GM21717 (cell line): Measurements from ENCODE around the gene UBE2H.
A peak's percentile ranks its signal among the peaks of the same experiment; 100 is the strongest.

Experiments used
- ATAC-seq: cut with Tn5 transposase; IDR thresholded peaks from one replicate; pipeline ENCODE4 v1.9.1; 2021; ENCODE audit warnings: mild to moderate bottlenecking, moderate library complexity; ENCODE audit not compliant: unreplicated experiment

The UBE2H gene

DNA sequence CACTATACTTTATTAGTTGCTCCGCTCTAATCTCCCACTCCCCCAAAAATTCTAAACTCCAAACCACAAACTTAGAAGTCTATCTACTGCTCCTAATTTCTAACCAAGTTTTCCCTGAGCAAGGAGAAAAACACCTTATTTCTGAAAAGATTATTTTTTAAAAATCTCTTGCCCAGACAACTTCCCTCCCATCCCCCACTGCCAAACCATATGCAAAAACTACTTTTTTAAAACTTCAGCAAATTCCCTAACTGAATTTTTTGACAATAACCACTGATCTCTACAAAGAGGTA lies 1.9 kb downstream of the UBE2H start:
- no peak for ATAC-seq

- peak; percentile 34 for ATAC-seq
Observed at GRCh38 chr7:129950191-129950932, 2.4 kb downstream of the UBE2H start.

DNA sequence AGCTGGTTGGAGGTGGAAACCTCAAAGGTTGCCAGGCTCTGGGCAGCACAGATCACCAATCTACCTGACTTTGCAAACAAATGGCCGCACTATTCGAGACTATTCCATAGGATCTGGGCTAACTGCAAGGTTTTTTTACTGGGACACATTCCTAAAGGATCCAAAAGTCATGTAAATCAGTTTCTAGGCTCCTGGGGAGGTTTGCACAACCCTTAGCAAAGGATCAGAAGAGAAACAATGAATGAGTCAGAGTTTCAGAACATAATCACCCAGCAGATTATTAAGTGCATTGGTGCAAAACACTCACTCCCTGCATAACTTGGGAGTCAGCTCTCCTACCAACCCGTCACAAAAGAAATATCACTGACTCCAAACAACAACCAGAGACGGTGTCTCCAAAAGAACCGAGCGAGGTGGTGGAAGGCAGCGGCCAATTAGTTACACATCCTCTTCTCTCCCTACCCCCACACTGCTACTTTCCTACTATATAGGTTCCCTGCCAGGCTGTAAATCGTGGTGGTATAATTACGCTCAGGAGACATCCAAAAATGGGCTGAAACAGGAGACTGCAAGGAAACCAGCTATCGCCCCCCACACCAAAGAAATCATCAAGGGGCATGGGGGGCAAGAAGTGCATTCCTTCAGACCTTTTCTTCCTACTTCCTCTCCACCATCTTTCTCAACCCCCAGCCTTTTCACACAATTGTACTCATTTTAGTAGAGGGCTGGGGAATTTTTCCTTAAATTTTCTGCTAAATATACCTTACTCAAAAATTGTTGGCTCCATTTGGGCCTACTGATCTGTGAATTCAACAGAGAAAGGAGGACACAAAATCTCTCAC lies 3.2 kb downstream of the UBE2H start:
- peak; percentile 13 for ATAC-seq

GRCh38 chr7:129948877-129949291 lies 3.9 kb downstream of the UBE2H start:
- ATAC-seq, result peak; percentile 50

DNA sequence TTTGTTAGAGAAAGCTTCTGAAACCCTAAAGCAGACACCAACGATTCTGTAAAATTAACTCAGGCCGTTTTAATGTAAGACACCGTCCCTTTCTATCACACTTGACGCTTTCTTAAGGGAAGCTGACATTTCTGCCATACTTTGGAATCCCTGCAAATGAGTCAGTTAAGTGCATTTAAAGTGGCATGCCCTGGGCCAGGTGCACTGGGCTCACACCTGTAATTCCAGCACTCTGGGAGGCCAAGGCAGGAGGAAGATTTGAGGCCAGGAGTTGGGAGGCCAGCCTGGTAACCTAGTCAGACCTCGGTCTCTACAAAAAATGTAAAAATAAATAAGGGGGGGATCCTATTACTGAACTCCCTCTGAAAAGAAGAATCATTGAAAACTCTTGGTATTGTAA lies 4.4 kb downstream of the UBE2H start:
- no peak for ATAC-seq

- no peak for ATAC-seq
Observed at GRCh38 chr7:129947701-129948100, 5.1 kb downstream of the UBE2H start.

GRCh38 chr7:129947049-129947448 lies 5.7 kb downstream of the UBE2H start:
- no peak for ATAC-seq

- no peak for ATAC-seq
Observed at GRCh38 chr7:129946282-129946681, 6.5 kb downstream of the UBE2H start.

DNA sequence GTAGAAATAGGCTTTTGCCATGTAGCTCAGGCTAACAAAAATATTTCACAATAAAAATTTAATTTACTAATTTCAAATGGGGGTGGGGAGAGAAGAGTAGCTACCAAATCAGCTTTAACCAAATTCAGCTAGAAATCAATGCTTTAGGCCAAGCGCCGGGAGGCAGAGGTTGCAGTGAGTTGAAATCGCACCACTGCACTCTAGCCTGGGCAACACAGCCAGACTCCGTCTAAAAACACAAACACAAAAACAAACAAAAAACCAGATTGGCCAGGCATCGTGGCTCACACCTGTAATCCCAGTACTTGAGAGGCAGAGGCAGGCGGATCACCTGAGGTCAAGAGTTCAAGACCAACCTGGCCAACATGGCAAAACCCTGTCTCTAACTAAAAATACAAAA lies 9.4 kb downstream of the UBE2H start:
- ATAC-seq, result no peak

- no peak for ATAC-seq
Observed at GRCh38 chr7:129940329-129940728, 12.4 kb downstream of the UBE2H start.

DNA sequence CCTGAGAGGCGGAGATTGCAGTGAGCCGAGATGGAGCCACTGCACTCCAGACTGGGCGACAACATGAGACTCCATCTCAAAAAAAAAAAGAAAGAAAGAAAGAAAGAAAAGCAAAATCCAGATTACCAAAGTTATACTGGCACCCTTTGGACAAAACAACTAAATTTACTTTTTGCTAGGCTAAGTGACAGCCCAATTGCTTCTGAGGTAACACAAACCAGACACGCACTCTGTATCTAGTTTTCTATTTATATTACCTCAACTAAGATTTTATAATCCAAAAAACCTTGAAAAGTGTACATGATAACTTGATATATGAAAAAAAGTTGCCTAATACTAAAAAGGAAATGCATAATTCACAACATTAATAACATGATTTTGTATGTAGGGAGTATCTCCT lies 12.9 kb downstream of the UBE2H start:
- ATAC-seq, result no peak

GRCh38 chr7:129933627-129934026 lies 19.1 kb downstream of the UBE2H start:
- no peak for ATAC-seq

DNA sequence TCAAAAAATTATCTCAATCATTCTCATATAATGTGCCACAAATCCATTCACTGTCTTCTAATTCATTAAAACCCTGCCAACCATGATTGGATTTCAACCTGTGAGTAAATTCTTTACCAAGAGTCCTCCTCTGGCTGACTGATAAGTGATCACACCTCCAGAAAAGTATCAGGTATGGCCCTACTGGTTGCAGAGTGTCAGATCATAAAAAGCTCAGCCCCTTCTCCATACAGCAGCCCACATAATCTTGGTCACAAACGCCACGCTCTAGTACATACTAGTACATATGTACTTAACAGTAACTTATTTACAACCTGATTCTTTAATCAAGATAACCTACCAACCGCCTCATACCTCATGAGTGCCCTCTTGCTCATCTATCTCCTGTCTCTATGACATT lies 26.1 kb downstream of the UBE2H start:
- no peak for ATAC-seq

GRCh38 chr7:129925416-129926002 lies 27.3 kb downstream of the UBE2H start:
- no peak for ATAC-seq

- ATAC-seq, result no peak
Observed at GRCh38 chr7:129924602-129925001, 28.2 kb downstream of the UBE2H start.

DNA sequence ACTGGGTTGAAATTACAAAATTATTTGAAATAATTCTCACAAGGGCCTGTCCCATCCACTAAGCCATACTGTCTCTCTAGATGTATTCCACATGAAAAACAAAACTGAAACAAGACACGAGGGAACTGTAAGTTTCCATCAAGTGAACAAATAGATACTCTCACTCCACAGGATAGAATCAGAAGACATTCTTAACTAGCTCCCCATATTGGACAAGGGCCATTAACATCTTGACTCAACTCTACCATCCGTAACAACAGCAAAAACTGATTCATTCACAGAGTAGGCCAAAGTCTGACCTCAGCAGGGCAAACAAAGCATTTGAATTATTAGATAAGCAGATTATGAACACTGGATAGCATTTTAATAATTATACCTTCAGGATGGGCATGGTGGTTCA lies 29.1 kb downstream of the UBE2H start:
- ATAC-seq, result peak; percentile 67

GRCh38 chr7:129919492-129919891 lies 33.3 kb downstream of the UBE2H start:
- no peak for ATAC-seq

DNA sequence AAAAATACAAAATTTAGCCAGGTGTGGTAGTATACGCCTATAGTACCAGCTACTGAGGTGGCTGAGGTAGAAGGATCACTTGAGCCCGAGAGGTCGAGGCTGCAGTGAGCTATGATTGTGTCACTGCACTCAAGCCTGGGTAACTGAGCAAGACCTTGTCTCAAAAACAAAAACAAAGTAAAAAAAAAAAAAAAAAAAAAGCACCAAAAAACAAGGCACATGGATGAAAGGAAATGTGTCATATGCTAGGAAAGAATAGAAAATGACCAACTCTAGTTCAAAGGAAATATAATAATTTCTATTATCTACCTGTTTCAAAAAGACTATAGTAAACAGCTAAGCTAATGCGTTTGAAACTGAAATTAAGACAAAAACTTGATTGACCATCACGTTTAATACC lies 33.8 kb downstream of the UBE2H start:
- no peak for ATAC-seq

DNA sequence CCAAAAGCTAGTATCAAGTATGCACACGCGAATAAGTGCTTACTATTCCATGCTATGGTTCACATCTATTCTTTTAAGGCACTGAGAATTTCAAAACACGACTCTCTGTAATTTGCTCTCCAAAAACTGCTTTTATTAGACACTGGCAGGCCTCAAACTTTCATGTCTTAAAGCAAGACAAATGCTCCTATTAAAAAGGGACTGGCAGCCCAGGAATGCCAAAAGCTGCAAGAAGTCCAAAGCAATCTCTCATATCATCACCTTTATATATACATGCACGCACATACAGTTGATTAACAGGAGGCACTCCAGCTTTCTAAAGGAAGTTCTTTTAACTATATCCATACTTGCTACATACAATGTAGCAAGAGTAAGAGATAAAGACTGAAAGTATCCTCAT lies 34.8 kb downstream of the UBE2H start:
- no peak for ATAC-seq

GRCh38 chr7:129914536-129915272 lies 38.1 kb downstream of the UBE2H start:
- ATAC-seq, result no peak

- no peak for ATAC-seq
Observed at GRCh38 chr7:129913428-129913827, 39.3 kb downstream of the UBE2H start.
